SK-N-SH (cell line): Measurements from ENCODE around the gene LRRC27. TPM values are rescaled to one million over a fixed set of nuclear protein-coding genes. Genes with fewer than 3 reads are reported as not detected.

ENCODE experiments used
- CTCF ChIA-PET: fragments of 300-600, 350-600 bp; formaldehyde crosslinking; extraction: SDS; loops from one replicate; lab custom pipeline; 2021; lab: Yijun Ruan, JAX
- POLR2A ChIA-PET: fragments of 350-600 bp; sonication (Branson Sonifier 250); formaldehyde crosslinking; extraction: SDS; loops from one replicate; lab custom pipeline; 2020; ENCODE audit warnings: antibody characterized with exemption, inconsistent platforms; lab: Yijun Ruan, JAX
- DNase-seq: peaks from one replicate; pipeline ENCODE4 v3.0.0; 2012
- H2AFZ ChIP-seq: fragments of 200-600 bp; sonication (generic); 2 replicates; pipeline ENCODE4 v1.8.1; 2016; ENCODE audit warnings: antibody characterized with exemption, mild to moderate bottlenecking, low read depth
- H3F3A ChIP-seq: fragments of 200-600 bp; sonication (generic); replicated peaks from 2 replicates; pipeline ENCODE3; 2016; ENCODE audit warnings: antibody characterized with exemption, mild to moderate bottlenecking; ENCODE audit not compliant: insufficient read depth
- H3K27ac ChIP-seq, 2 experiments: fragments of 200-500 bp in 1 of 2; fragments of 200-600 bp in 1 of 2; sonication (Bioruptor generic) in 1 of 2; sonication (generic), shearing (Covaris generic) in 1 of 2; 2 replicates each; pipeline versions ENCODE4 v1.5.1 to v1.6.1; 2014 to 2016; ENCODE audit warnings: low read depth in 2 of 2, inconsistent platforms in 1 of 2, low read length in 1 of 2, mild to moderate bottlenecking in 1 of 2, mixed read lengths in 1 of 2
- H3K27me3 ChIP-seq: fragments of 200-600 bp; sonication (generic), shearing (Covaris generic); 2 replicates; pipeline ENCODE4 v1.6.1; 2016; ENCODE audit warnings: mixed run types; ENCODE audit not compliant: insufficient read depth
- H3K36me3 ChIP-seq, 2 experiments: fragments of 200-500 bp in 1 of 2; fragments of 200-600 bp in 1 of 2; sonication (Bioruptor generic) in 1 of 2; sonication (generic) in 1 of 2; replicated peaks in 1 of 2; 2 replicates each; pipeline versions ENCODE3 to v1.5.1; 2014 to 2016; ENCODE audit warnings: low read length in 1 of 2, mild to moderate bottlenecking in 1 of 2; ENCODE audit not compliant: insufficient read depth in 2 of 2, control insufficient read depth in 1 of 2
- H3K4me1 ChIP-seq, 2 experiments: fragments of 200-500 bp in 1 of 2; fragments of 200-600 bp in 1 of 2; sonication (Bioruptor generic) in 1 of 2; sonication (generic), shearing (Covaris generic) in 1 of 2; 2 replicates each; pipeline versions ENCODE4 v1.5.1 to v1.6.1; 2014 to 2016; ENCODE audit warnings: low read depth in 1 of 2, low read length in 1 of 2, mixed run types in 1 of 2; ENCODE audit not compliant: insufficient read depth in 2 of 2, control insufficient read depth in 1 of 2
- H3K4me2 ChIP-seq: fragments of 200-600 bp; sonication (generic), shearing (Covaris generic); 2 replicates; pipeline ENCODE4 v1.6.1; 2017; ENCODE audit warnings: mixed run types
- H3K4me3 ChIP-seq, 2 experiments: fragments of 200-500 bp in 1 of 2; fragments of 200-600 bp in 1 of 2; sonication (Bioruptor generic) in 1 of 2; sonication (generic), shearing (Covaris generic) in 1 of 2; 2 replicates each; pipeline versions ENCODE4 v1.5.1 to v1.8.1; 2014 to 2016; ENCODE audit warnings: low read depth in 2 of 2, inconsistent platforms in 1 of 2, low read length in 1 of 2, mild to moderate bottlenecking in 1 of 2, mixed read lengths in 1 of 2, moderate library complexity in 1 of 2
- H3K79me2 ChIP-seq: fragments of 200-600 bp; sonication (generic); 2 replicates; pipeline ENCODE4 v1.8.1; 2017; ENCODE audit warnings: mild to moderate bottlenecking; ENCODE audit not compliant: insufficient read depth
- H3K9ac ChIP-seq: fragments of 200-600 bp; sonication (generic); 2 replicates; pipeline ENCODE4 v1.6.1; 2017; ENCODE audit warnings: mixed run types
- H3K9me2 ChIP-seq: fragments of 200-600 bp; sonication (generic); 2 replicates; pipeline ENCODE4 v1.6.1; 2017; ENCODE audit warnings: mixed run types
- H3K9me3 ChIP-seq: fragments of 200-600 bp; sonication (generic); 2 replicates; pipeline ENCODE4 v1.6.1; 2017; ENCODE audit warnings: mixed run types, mild to moderate bottlenecking, moderate library complexity
- H4K20me1 ChIP-seq: fragments of 200-600 bp; sonication (generic); 2 replicates; pipeline ENCODE4 v1.6.1; 2017; ENCODE audit warnings: mild to moderate bottlenecking, mixed run types; ENCODE audit not compliant: insufficient read depth
- CHD2 ChIP-seq: fragments of 150-350 bp; IDR thresholded peaks from 2 replicates; pipeline ENCODE4 v1.6.1; 2018; ENCODE audit warnings: low read length; ENCODE audit not compliant: partially characterized antibody
- ELF1 ChIP-seq: IDR thresholded peaks from 2 replicates; pipeline ENCODE4 v1.4.0; 2012
- EP300 ChIP-seq, 2 experiments: IDR thresholded peaks; 2 replicates each; pipeline versions ENCODE4 v1.4.0 to v1.6.1; 2012; ENCODE audit warnings: borderline replicate concordance in 1 of 2, low read depth in 1 of 2, low read length in 1 of 2
- EZH2phosphoT487 ChIP-seq: fragments of 200-600 bp; sonication (generic); IDR thresholded peaks from 2 replicates; pipeline ENCODE4 v1.6.1; 2017; ENCODE audit warnings: low read depth, mixed run types, mild to moderate bottlenecking, antibody characterized with exemption, moderate library complexity, borderline replicate concordance
- FOSL2 ChIP-seq: IDR thresholded peaks from 2 replicates; pipeline ENCODE4 v1.4.0; 2012; ENCODE audit warnings: low read depth, mild to moderate bottlenecking, moderate library complexity, borderline replicate concordance
- FOXJ3 ChIP-seq: sonication (generic); formaldehyde crosslinking; IDR thresholded peaks from 2 replicates; pipeline ENCODE4 v1.5.1; 2020; ENCODE audit warnings: mild to moderate bottlenecking, missing genetic modification reagents
- FOXM1 ChIP-seq: IDR thresholded peaks from 2 replicates; pipeline ENCODE4 v1.4.0; 2012; ENCODE audit warnings: low read depth, mild to moderate bottlenecking
- GABPA ChIP-seq: IDR thresholded peaks from 2 replicates; pipeline ENCODE4 v1.4.0; 2012; ENCODE audit warnings: low read depth, mild to moderate bottlenecking
- GATA2 ChIP-seq: sonication (generic); formaldehyde crosslinking; IDR thresholded peaks from 2 replicates; pipeline ENCODE4 v1.5.0; 2020; ENCODE audit warnings: mild to moderate bottlenecking, missing genetic modification reagents
- MEF2A ChIP-seq: IDR thresholded peaks from 2 replicates; pipeline ENCODE4 v1.4.0; 2012; ENCODE audit warnings: low read depth, borderline replicate concordance
- NRF1 ChIP-seq: IDR thresholded peaks from 2 replicates; pipeline ENCODE4 v1.6.1; 2012; ENCODE audit warnings: low read depth, mild to moderate bottlenecking, low read length
- POLR2AphosphoS5 ChIP-seq: IDR thresholded peaks from 2 replicates; pipeline ENCODE4 v1.6.1; 2012; ENCODE audit warnings: low read depth, low read length
- RAD21 ChIP-seq: IDR thresholded peaks from 2 replicates; pipeline ENCODE4 v1.6.1; 2012; ENCODE audit warnings: mild to moderate bottlenecking, low read length
- RFX5 ChIP-seq: IDR thresholded peaks from 2 replicates; pipeline ENCODE4 v1.6.1; 2012; ENCODE audit warnings: mild to moderate bottlenecking, improper control_type of control experiment, low read length
- RXRA ChIP-seq: IDR thresholded peaks from 2 replicates; pipeline ENCODE4 v1.4.0; 2012; ENCODE audit warnings: low read depth, mild to moderate bottlenecking, borderline replicate concordance
- SIN3A ChIP-seq: IDR thresholded peaks from 2 replicates; pipeline ENCODE4 v1.6.1; 2012; ENCODE audit warnings: low read depth, mild to moderate bottlenecking, low read length, moderate library complexity, borderline replicate concordance
- SMC3 ChIP-seq: IDR thresholded peaks from 2 replicates; pipeline ENCODE4 v1.6.1; 2012; ENCODE audit warnings: low read depth, low read length, improper control_type of control experiment
- TCF12 ChIP-seq: IDR thresholded peaks from 2 replicates; pipeline ENCODE4 v1.4.0; 2012
- YY1 ChIP-seq: IDR thresholded peaks from 2 replicates; pipeline ENCODE4 v1.4.0; 2012; ENCODE audit warnings: low read depth, mild to moderate bottlenecking
- WGBS: methylation state at CpG from one replicate; pipeline ENCODE4 v1.1.6; 2017; ENCODE audit warnings: low lambda C conversion rate; 5-methylcytosine and 5-hydroxymethylcytosine counted together
- polyA plus RNA-seq, 3 experiments: library from polyadenylated mRNA; depleted of rRNA; stranded (reverse); fragments of >200 nt; gene quantifications; 2 replicates each; pipeline ENCODE4 v1.2.3, GENCODE V29; 2012
- TF ChIP-seq, protein P1 (sequence below): IDR thresholded peaks from 2 replicates; pipeline ENCODE4 v1.4.0; 2012; ENCODE audit warnings: low read depth, borderline replicate concordance
- TF ChIP-seq, protein P2 (sequence below): fragments of 150-350 bp; IDR thresholded peaks from 2 replicates; pipeline ENCODE4 v1.6.1; 2017; ENCODE audit warnings: antibody characterized with exemption, low read length, low read depth, borderline replicate concordance
- TF ChIP-seq, protein P3 (sequence below): IDR thresholded peaks from 2 replicates; pipeline ENCODE4 v1.4.0; 2012; ENCODE audit warnings: low read depth
- TF ChIP-seq, protein P4 (sequence below): fragments of 150-350 bp; IDR thresholded peaks from 2 replicates; pipeline ENCODE4 v1.6.1; 2016; ENCODE audit warnings: mild to moderate bottlenecking, low read depth, low read length

Gene LRRC27
- polyA plus RNA-seq, 1 of the 3 experiments (the other 2 are of a cell fraction), result 10.0 TPM

DNA sequence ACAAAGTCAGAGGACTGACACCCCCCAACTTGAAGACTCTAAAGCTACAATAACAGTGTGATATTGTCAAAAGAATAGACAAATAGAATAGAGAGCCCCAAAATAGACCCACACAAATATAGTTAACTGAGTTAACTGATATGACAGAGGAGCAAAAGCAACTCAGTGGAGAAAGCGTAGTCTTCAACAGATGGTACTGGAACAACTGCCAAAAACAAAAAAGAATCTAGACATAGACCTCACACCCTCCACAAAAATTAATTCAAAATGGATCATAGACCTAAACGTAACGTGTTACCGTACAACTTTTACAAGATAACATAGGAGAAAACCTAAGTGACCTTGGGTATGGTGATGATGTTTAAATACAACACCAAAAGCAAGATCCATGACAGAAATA, 36.4 kb downstream of the LRRC27 start:
- no peak overlapping the region for H3K4me3 ChIP-seq
- no peaks in the 10 kb centered on the region for H3K79me2 ChIP-seq
- no peak overlapping the region; a peak in 1 of 4 replicates for H3K27ac ChIP-seq
- POLR2A ChIA-PET, result no interaction called here
- H3F3A ChIP-seq, result no peaks in the 10 kb centered on the region
- no peaks in the 10 kb centered on the region for H3K9me2 ChIP-seq
- H3K9me3 ChIP-seq, result no peaks in the 10 kb centered on the region
- no peaks in the 10 kb centered on the region for H3K27me3 ChIP-seq
- H3K4me1 ChIP-seq, result no peaks in the 10 kb centered on the region
- WGBS, result 80% methylated on average over 4 of the region's 4 CpGs
- no peak overlapping the region for H2AFZ ChIP-seq
- H3K9ac ChIP-seq, result no peak overlapping the region
- DNase-seq, result no peak
- CTCF ChIA-PET, result interaction anchor here (1.3 kb wide), 1 partner anchor 19 kb away, joined by 3 read pairs; no protein-coding TSS in a partner anchor
- peaks cover 6 to 31% of the 10 kb centered on the region in 2 experiments for H3K36me3 ChIP-seq
- TF ChIP-seq EP300 (IDR thresholded peaks at IDR 0.05; ENCODE audit: borderline replicate concordance in 1 of 2, low read depth in 1 of 2, low read length in 1 of 2) (no peak), YY1 (no peak), FOXM1 (no peak), RXRA (no peak), CHD2 (no peak), RFX5 (no peak), MEF2A (no peak), RAD21 (no peak), SMC3 (no peak), FOXJ3 (CRISPR knock-in tag) (no peak), ELF1 (no peak), TCF12 (no peak), GATA2 (CRISPR knock-in tag) (no peak), NRF1 (no peak)
- TF ChIP-seq, protein P1, sequence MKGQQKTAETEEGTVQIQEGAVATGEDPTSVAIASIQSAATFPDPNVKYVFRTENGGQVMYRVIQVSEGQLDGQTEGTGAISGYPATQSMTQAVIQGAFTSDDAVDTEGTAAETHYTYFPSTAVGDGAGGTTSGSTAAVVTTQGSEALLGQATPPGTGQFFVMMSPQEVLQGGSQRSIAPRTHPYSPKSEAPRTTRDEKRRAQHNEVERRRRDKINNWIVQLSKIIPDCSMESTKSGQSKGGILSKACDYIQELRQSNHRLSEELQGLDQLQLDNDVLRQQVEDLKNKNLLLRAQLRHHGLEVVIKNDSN, result no peak
- no peak overlapping the region for H3K4me2 ChIP-seq
- H4K20me1 ChIP-seq, result no peaks in the 10 kb centered on the region

DNA sequence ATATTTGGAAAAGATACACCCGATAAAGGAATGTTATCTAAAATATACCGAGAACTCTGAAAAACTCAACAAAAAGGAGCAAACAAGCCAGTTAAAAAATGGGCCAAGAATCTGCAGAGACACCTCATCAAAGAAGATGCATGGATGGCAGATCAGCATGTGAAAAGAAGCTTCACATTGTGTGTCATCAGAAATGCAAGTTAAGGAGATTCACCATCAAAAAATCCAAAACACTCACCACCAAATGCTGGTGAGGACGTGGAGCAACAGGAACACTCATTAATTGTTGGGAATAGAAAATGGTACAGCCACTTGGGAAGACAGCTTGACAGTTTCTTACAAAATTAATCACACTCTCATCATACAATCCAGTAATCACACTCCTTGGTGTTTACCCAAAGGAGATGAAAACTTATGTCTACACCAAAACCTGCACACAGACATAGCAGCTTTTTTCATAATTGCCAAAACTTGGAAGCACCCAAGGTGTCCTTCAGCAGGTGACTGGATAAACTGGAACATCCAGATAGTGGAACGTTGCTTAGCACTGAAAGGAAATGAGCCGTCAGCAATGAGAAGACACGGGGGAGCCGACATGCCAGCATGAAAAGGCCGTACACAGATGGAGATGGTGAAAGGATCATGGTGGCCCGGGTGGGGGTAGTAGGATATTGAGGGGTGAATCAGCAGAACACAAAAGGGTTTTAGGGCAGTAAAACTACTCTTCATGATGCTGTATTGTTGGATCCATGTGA, 37.1 kb downstream of the LRRC27 start:
- Histone ChIP-seq H3K79me2 (no peaks in the 10 kb centered on the region), H3K36me3 (peaks cover 6 to 31% of the 10 kb centered on the region in 2 experiments), H3K27ac (no peak overlapping the region; a peak in 1 of 4 replicates), H2AFZ (no peak overlapping the region), H3K9me2 (no peaks in the 10 kb centered on the region), H3F3A (no peaks in the 10 kb centered on the region), H3K9ac (no peak overlapping the region), H3K4me3 (no peak overlapping the region), H3K27me3 (no peaks in the 10 kb centered on the region), H3K9me3 (no peaks in the 10 kb centered on the region), H3K4me1 (no peaks in the 10 kb centered on the region), H4K20me1 (no peaks in the 10 kb centered on the region), H3K4me2 (no peak overlapping the region)
- POLR2A ChIA-PET, result no interaction called here
- CTCF ChIA-PET, result interaction anchor here (1.3 kb wide), 1 partner anchor 18 kb away, joined by 3 read pairs; no protein-coding TSS in a partner anchor
- no peak for TF ChIP-seq RAD21
- no peak for TF ChIP-seq GABPA
- no peak for TF ChIP-seq FOXM1
- TF ChIP-seq, protein P2, sequence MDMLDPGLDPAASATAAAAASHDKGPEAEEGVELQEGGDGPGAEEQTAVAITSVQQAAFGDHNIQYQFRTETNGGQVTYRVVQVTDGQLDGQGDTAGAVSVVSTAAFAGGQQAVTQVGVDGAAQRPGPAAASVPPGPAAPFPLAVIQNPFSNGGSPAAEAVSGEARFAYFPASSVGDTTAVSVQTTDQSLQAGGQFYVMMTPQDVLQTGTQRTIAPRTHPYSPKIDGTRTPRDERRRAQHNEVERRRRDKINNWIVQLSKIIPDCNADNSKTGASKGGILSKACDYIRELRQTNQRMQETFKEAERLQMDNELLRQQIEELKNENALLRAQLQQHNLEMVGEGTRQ, result no peak
- no peak for TF ChIP-seq RXRA
- TF ChIP-seq, protein P1, result no peak
- no peak for TF ChIP-seq POLR2AphosphoS5
- TF ChIP-seq FOSL2, result no peak
- TF ChIP-seq EZH2phosphoT487, result no peak
- TF ChIP-seq, protein P3, sequence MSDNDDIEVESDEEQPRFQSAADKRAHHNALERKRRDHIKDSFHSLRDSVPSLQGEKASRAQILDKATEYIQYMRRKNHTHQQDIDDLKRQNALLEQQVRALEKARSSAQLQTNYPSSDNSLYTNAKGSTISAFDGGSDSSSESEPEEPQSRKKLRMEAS, result no peak
- no peak for TF ChIP-seq GATA2 (CRISPR knock-in tag)
- no peak for TF ChIP-seq SIN3A
- TF ChIP-seq, protein P4, sequence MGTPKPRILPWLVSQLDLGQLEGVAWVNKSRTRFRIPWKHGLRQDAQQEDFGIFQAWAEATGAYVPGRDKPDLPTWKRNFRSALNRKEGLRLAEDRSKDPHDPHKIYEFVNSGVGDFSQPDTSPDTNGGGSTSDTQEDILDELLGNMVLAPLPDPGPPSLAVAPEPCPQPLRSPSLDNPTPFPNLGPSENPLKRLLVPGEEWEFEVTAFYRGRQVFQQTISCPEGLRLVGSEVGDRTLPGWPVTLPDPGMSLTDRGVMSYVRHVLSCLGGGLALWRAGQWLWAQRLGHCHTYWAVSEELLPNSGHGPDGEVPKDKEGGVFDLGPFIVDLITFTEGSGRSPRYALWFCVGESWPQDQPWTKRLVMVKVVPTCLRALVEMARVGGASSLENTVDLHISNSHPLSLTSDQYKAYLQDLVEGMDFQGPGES, result no peak
- no peak for TF ChIP-seq YY1
- TF ChIP-seq CHD2, result no peak
- DNase-seq, result no peak
- 73% methylated on average over 9 of the region's 9 CpGs for WGBS
